Mucosa of descending colon (tissue), 3 donors: ENCODE measurements around the gene DNTT. TPM values are rescaled to one million over a fixed set of nuclear protein-coding genes. Genes with fewer than 3 reads are reported as not detected.

Source experiments
- ATAC-seq: fragments of 200-7000 bp; cut with Tn5 transposase; one replicate; pipeline ENCODE4 v1.9.1; 2020; ENCODE audit warnings: mild to moderate bottlenecking, moderate library complexity
- DNase-seq, 3 donors: peaks; one replicate each; pipeline ENCODE4 v3.0.0-alpha.2; 2020
- H3K36me3 ChIP-seq: fragments of 200-600 bp; one replicate; pipeline ENCODE4 v1.8.0; 2021; ENCODE audit warnings: low read depth, mild to moderate bottlenecking
- H3K4me1 ChIP-seq: fragments of 200-600 bp; one replicate; pipeline ENCODE4 v1.8.0; 2021; ENCODE audit warnings: low read depth, mild to moderate bottlenecking
- H3K4me3 ChIP-seq: fragments of 200-600 bp; one replicate; pipeline ENCODE4 v1.8.0; 2021; ENCODE audit warnings: mild to moderate bottlenecking
- H3K9me3 ChIP-seq: fragments of 200-600 bp; one replicate; pipeline ENCODE4 v1.8.0; 2021; ENCODE audit warnings: mild to moderate bottlenecking
- intact Hi-C, 2 donors: fragments of 100-400 bp; cut with DNase I in 1 of 2; cut with micrococcal nuclease in 1 of 2; formaldehyde crosslinking; loops; one replicate each; pipeline versions ENCODE4 v1.11.0 to v1.11.1; 2022; cut with DNase I, micrococcal nuclease
- total RNA-seq, 3 donors: library from RNA; stranded (reverse); fragmentation: NEBNext Ultra II Directional in 2 of 3; extraction: Animal tissue kit (Norgen Biotek cat#: 25700) in 2 of 3; gene quantifications; one replicate each; pipeline versions ENCODE4 v1.2.1 to v1.2.4, GENCODE V29; 2021 to 2023
- TF ChIP-seq, protein P1 (sequence below): fragments of 200-600 bp; IDR thresholded peaks from one replicate; pipeline ENCODE4 v1.8.0; 2022; ENCODE audit warnings: antibody characterized with exemption, mild to moderate bottlenecking
- donor health status: DM: no; HTN: no; CAD: no; lungs with moderate emphysema.
- donor health status: DM: no; HTN: no; CAD: no.
- donor health status: DM: no; HTN: yes; CAD: no.

DNTT gene
- total RNA-seq, 3 donors from 2014 or later, result not detected

- H3K4me3 ChIP-seq, result no peak within 1 kb of the TSS
- peak; percentile 66 to 87 (median 70) for DNase-seq
- TF ChIP-seq, protein P1, sequence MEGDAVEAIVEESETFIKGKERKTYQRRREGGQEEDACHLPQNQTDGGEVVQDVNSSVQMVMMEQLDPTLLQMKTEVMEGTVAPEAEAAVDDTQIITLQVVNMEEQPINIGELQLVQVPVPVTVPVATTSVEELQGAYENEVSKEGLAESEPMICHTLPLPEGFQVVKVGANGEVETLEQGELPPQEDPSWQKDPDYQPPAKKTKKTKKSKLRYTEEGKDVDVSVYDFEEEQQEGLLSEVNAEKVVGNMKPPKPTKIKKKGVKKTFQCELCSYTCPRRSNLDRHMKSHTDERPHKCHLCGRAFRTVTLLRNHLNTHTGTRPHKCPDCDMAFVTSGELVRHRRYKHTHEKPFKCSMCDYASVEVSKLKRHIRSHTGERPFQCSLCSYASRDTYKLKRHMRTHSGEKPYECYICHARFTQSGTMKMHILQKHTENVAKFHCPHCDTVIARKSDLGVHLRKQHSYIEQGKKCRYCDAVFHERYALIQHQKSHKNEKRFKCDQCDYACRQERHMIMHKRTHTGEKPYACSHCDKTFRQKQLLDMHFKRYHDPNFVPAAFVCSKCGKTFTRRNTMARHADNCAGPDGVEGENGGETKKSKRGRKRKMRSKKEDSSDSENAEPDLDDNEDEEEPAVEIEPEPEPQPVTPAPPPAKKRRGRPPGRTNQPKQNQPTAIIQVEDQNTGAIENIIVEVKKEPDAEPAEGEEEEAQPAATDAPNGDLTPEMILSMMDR, result no peak
- peaks cover 29% of the 10 kb centered on the region for H3K4me1 ChIP-seq
- intact Hi-C loops, result no loop called here
- ATAC-seq, result peak; percentile 74
- no peaks in the 10 kb centered on the region for H3K36me3 ChIP-seq
- no peaks in the 10 kb centered on the region for H3K9me3 ChIP-seq
These were observed 33.0 kb upstream of the DNTT start, which contains the start of gene BLNK for GRCh38 chr10:96271016-96271815. Gene BLNK (minus strand): TSS chr10:96271569. CDS start chr10:96271398, 171 bp downstream.

DNA sequence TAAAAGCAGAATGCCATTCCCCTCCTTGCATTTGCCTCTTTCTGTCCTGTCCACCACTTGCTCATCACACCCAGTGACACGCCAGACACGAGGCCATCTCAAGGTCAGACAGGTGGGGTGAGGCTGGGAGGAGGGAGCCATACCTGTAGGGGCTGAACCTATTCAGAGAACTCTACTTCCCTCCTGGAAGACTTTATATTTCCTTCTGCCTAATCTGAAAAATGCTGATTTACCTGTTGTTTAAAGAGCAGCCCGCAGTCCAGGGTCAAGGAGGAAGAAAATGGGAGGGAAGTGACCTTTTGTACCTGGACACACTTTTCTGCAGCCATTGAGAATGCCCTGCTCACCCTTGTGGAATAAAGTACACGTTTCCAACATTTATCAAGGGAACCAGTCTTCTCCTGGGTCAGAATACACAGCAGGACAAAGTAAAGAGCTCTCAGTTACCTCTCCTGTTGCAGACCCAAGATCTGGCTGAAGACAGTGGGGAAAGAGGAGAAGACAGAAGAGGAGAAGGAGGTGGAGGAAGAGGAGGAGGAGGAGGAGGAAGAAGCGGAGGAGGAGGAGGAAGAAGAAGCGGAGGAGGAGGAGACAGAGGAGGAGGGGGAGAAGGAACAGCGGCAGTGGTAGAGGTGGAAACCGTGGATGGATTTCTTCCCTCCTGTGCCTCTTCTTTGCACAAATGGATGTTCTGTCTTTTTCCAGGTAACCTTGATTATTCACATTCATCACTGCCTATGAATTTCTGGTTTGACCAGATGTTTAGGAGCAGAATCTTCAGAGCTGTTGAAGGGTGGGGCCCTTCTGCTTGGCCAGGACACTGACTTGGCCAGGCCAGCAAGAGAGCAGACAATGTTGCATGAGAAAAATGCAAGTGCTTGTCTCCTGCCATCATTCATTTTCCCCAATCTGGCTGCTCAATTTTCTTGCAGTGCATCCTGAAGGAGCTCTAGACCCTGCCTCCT, 31.6 kb upstream of the DNTT start:
- peaks cover 27% of the 10 kb centered on the region for H3K4me1 ChIP-seq
- DNase-seq (peak in 1 of 3 donors; percentile 61), ATAC-seq (peak; percentile 8)
- H3K4me3 ChIP-seq, result no peak overlapping the region
- H3K36me3 ChIP-seq, result no peaks in the 10 kb centered on the region
- intact Hi-C loops, result no loop called here
- TF ChIP-seq, protein P1, result no peak
- no peaks in the 10 kb centered on the region for H3K9me3 ChIP-seq

- no peak overlapping the region for H3K4me3 ChIP-seq
- intact Hi-C loops, result no loop called here
- DNase-seq (peak; percentile 57 to 82 (median 72)), ATAC-seq (peak; percentile 69)
- peaks cover 13% of the 10 kb centered on the region for H3K4me1 ChIP-seq
- no peaks in the 10 kb centered on the region for H3K36me3 ChIP-seq
- H3K9me3 ChIP-seq, result no peaks in the 10 kb centered on the region
- TF ChIP-seq, protein P1, result no peak
These were observed 28.4 kb upstream of the DNTT start for GRCh38 chr10:96275685-96276418.

DNA sequence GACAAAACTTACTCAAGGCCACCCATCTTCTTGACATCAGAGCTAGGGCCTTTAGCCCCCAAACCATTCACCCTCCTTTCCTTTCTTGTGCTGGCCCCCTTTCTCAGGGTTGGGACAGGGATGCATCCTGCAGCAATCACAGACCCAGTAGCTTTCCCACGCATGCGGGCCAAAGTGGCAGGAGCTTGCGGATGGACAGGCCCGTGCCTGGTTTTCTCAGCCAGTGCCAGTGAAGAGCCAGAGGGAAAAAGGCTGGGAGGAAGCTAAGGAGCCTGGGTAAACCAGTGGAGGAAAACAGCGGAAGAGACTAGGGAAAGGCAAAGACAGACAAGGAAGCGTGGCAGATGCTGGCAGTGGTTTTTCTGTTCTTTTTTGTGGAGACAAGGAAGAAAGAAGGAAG, 27.8 kb upstream of the DNTT start:
- H3K36me3 ChIP-seq, result no peaks in the 10 kb centered on the region
- TF ChIP-seq, protein P1, result no peak
- no peaks in the 10 kb centered on the region for H3K9me3 ChIP-seq
- ATAC-seq (no peak), DNase-seq (no peak)
- H3K4me1 ChIP-seq, result peaks cover 13% of the 10 kb centered on the region
- intact Hi-C loops, result no loop called here
- no peak overlapping the region for H3K4me3 ChIP-seq

DNA sequence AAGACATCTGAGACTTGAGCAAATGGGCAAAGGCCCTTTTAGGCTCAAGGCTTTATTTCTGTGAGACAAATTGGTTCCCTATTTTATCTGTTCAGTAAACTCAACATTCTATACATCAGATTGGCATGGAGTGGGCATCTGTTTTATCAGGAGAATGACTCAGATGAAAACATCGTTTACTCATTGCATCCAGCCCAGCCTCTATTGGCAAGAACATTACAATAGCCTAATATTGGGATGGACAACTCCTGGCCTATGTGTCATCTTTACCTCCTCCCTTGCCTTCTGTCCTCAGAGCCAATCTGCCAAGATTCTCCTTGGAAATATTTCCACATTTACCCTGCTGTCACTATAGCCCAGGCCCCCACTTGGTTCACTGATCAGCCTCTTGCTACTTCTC, 27.4 kb upstream of the DNTT start:
- DNase-seq, result no peak
- no peak overlapping the region for H3K4me3 ChIP-seq
- no peak for ATAC-seq
- H3K4me1 ChIP-seq, result peaks cover 9% of the 10 kb centered on the region
- TF ChIP-seq, protein P1, result no peak
- no peaks in the 10 kb centered on the region for H3K9me3 ChIP-seq
- intact Hi-C loops, result no loop called here
- no peaks in the 10 kb centered on the region for H3K36me3 ChIP-seq
